ENCODE results near the gene TDO2.
A peak's percentile ranks its signal among the peaks of the same experiment; 100 is the strongest.

Gene TDO2

GRCh38 chr4:155948541-155948940 is 45.0 kb downstream of the TDO2 start:
- no peak for TF ChIP-seq CTCF (conservative IDR thresholded peaks at IDR 0.05; ENCODE audit: control insufficient read depth, insufficient read depth, low read depth, low read length)
- DNase-seq (ENCODE audit: low read depth): no peak
- no peak overlapping the region for H3K4me3 ChIP-seq (ENCODE audit: control insufficient read depth, low read depth, low read length)

DNA sequence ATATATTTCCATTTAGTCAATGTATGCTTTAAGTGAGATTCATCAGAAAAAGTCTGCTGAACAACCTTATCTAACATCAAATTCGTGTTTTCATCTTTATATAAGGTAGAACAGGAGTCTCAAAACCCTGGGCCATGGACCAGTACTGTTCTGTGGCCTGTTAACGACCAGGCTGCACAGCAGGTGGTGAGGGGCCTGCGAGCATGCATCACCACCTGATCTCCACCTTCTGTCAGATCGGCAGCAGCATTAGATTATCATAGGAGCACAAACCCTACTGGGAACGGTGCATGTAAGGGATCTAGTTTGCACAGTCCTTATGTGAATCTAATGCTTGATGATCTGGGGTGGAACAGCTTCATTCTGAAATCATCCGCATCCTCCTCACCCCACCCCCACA is 47.0 kb downstream of the TDO2 start:
- DNase-seq (ENCODE audit: low read depth): no peak
- H3K4me3 ChIP-seq (ENCODE audit: control insufficient read depth, low read depth, low read length): no peak overlapping the region
- TF ChIP-seq CTCF (conservative IDR thresholded peaks at IDR 0.05; ENCODE audit: control insufficient read depth, insufficient read depth, low read depth, low read length): no peak

DNA sequence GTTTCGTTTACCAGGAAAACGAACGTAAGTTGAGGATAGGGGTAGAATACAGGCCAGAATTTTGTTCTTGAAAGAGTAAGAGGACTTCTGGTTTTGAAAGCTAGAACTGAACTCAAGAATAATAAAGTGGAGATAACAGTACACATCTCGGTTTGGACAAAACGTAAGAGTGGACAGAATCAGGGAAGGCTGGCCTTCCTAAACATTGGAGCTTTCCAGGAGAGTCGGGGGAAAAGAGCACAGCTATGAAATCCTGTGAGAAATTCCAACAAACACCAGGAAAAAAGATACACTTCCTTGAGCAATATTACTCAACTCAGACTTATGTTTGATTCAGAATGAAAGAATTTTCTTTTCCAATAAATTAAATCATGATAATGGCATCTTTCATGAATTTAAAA is 49.0 kb downstream of the TDO2 start:
- H3K4me3 ChIP-seq (ENCODE audit: control insufficient read depth, low read depth, low read length): peak overlapping the region; percentile 78
- TF ChIP-seq CTCF (conservative IDR thresholded peaks at IDR 0.05; ENCODE audit: control insufficient read depth, insufficient read depth, low read depth, low read length): no peak
- DNase-seq (ENCODE audit: low read depth): peak; percentile 45

GRCh38 chr4:155953151-155954117 is 49.9 kb downstream of the TDO2 start, which contains the start of gene CTSO:
Gene CTSO, minus strand, starts transcription at chr4:155953866. Its CDS starts 19 bp downstream, at chr4:155953847.
- peak; percentile 86 for DNase-seq (ENCODE audit: low read depth)
- peak; percentile 64 for TF ChIP-seq CTCF (conservative IDR thresholded peaks at IDR 0.05; ENCODE audit: control insufficient read depth, insufficient read depth, low read depth, low read length)
- H3K4me3 ChIP-seq (ENCODE audit: control insufficient read depth, low read depth, low read length): peak within 1 kb of the TSS; percentile 78

DNA sequence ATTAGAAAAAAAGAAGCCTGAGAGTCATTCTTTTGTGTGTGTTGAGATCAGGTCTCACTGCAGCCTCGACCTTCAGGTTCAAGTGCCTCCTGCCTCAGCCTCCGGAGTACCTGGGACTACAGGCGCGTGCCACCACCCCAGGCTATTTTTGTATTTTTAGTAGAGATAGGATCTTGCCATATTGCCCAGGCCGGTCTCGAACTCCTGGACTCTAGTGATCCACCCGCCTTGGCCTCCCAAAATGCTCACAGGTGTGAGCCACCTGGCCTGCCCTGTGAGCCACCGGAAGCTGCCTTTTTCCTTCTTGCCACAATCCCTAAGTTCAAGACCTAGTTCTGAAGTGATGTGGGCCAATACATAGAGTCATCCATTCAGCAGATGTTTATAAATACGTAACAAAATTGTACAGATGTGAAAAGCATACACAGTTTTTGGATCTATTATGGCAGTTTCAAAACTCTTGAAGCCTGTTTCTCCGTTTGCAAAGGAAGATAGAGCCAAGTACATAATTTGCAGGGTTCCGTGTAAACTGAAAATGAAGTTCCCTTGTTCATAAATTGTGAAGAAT is 50.7 kb downstream of the TDO2 start:
- H3K4me3 ChIP-seq (ENCODE audit: control insufficient read depth, low read depth, low read length): peak overlapping the region; percentile 78
- no peak for DNase-seq (ENCODE audit: low read depth)
- no peak for TF ChIP-seq CTCF (conservative IDR thresholded peaks at IDR 0.05; ENCODE audit: control insufficient read depth, insufficient read depth, low read depth, low read length)

DNA sequence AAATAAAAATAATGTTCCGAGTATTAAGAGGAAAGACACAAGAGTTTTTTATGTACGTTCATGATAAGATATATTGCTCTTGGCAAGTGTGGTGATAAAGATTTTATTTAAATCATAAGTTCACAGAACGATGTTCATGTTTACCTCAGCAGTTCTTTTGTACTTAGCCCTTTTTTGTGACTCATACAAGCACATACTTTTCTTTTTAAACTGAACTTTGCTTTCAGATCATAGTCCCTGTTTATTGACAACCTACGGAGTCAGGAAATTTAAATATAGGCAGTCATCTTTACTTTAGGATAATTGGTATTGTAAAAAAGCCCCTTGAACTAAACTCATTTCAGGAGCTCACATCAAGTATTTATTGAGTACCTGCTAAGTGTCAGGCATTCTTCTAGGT is 51.4 kb downstream of the TDO2 start:
- DNase-seq (ENCODE audit: low read depth): no peak
- no peak overlapping the region for H3K4me3 ChIP-seq (ENCODE audit: control insufficient read depth, low read depth, low read length)
- TF ChIP-seq CTCF (conservative IDR thresholded peaks at IDR 0.05; ENCODE audit: control insufficient read depth, insufficient read depth, low read depth, low read length): no peak

Measured in fibroblast of mammary gland (primary cell).